ENCODE results near the gene PTPRE.

PTPRE gene

DNA sequence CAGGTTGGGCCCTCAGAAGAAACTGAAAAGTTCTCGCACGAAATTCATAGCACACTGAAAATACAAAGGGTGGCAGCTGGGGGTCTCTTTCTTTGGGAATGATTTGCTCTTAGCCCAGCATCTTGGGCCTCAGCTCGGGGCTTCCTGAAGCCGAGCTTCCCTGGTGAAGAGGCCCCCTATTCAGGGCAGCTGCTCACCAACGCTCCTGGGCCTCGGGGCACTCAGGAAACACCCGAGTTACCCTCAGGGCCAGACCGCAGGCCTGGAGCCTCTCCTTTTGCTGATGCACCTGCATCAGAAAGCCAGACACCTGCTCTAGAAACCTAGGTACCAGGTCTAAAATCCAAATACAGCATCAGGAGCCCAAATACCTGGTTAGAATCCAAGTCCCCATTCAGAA, 85.5 kb downstream of the PTPRE start:
- no peaks in the 10 kb centered on the region for H4K20me1 ChIP-seq (ENCODE audit: insufficient read depth)
- H3K9ac ChIP-seq, result no peak overlapping the region
- TF ChIP-seq, protein P1, sequence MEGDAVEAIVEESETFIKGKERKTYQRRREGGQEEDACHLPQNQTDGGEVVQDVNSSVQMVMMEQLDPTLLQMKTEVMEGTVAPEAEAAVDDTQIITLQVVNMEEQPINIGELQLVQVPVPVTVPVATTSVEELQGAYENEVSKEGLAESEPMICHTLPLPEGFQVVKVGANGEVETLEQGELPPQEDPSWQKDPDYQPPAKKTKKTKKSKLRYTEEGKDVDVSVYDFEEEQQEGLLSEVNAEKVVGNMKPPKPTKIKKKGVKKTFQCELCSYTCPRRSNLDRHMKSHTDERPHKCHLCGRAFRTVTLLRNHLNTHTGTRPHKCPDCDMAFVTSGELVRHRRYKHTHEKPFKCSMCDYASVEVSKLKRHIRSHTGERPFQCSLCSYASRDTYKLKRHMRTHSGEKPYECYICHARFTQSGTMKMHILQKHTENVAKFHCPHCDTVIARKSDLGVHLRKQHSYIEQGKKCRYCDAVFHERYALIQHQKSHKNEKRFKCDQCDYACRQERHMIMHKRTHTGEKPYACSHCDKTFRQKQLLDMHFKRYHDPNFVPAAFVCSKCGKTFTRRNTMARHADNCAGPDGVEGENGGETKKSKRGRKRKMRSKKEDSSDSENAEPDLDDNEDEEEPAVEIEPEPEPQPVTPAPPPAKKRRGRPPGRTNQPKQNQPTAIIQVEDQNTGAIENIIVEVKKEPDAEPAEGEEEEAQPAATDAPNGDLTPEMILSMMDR (conservative IDR thresholded peaks at IDR 0.05; ENCODE audit: low read depth, low read length), result no peak
- H3K79me2 ChIP-seq (ENCODE audit: insufficient read depth, low read depth), result no peaks in the 10 kb centered on the region
- H3K27me3 ChIP-seq (ENCODE audit: insufficient read depth, low read depth), result no peaks in the 10 kb centered on the region
- H2AFZ ChIP-seq (ENCODE audit: low read depth), result no peak overlapping the region
- H3K36me3 ChIP-seq (ENCODE audit: insufficient read depth), result no peaks in the 10 kb centered on the region
- H3K4me2 ChIP-seq, result no peak overlapping the region
- H3K4me3 ChIP-seq (IDR thresholded peaks at IDR 0.05; ENCODE audit: insufficient read depth, low read depth, low read length), result no peak overlapping the region
- no peak overlapping the region for H3K27ac ChIP-seq
- no peaks in the 10 kb centered on the region for H3K4me1 ChIP-seq (ENCODE audit: low read depth, poor library complexity, severe bottlenecking)

DNA sequence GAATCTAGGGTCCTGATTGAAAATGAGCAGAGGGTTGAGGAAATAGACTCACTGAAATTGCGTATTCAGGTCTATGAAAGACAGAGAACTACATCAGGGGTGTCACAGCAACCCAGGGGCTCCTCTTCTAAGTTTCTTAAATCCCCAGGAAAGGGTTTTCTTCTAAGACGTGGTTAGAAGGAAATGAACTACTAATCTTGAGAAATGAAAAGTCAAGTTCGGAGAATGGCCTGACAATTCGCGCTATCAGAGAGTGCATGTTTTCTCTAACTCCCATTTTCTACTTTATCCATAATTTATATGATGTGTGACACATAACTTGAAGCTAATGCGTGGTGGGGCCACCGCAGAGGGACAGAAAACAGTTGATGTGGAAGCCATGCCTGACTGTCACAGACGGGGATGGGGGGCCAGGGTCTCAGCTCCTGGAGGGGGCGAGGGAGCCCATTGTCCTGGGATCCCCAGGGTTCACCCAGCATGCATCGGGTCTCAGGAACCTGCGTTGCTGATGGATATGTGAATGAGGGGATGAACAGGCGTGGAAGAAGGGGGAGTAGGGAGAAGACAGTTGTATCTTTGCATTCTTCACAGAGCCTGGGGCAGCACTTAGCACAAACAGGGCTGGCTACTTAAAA, 86.3 kb downstream of the PTPRE start:
- Histone ChIP-seq H3K4me1 (ENCODE audit: low read depth, poor library complexity, severe bottlenecking) (no peaks in the 10 kb centered on the region), H3K4me2 (no peak overlapping the region), H4K20me1 (ENCODE audit: insufficient read depth) (no peaks in the 10 kb centered on the region), H3K36me3 (ENCODE audit: insufficient read depth) (no peaks in the 10 kb centered on the region), H3K79me2 (ENCODE audit: insufficient read depth, low read depth) (no peaks in the 10 kb centered on the region), H3K9ac (no peak overlapping the region), H3K27me3 (ENCODE audit: insufficient read depth, low read depth) (no peaks in the 10 kb centered on the region), H3K27ac (no peak overlapping the region), H3K4me3 (IDR thresholded peaks at IDR 0.05; ENCODE audit: insufficient read depth, low read depth, low read length) (no peak overlapping the region), H2AFZ (ENCODE audit: low read depth) (no peak overlapping the region)
- TF ChIP-seq, protein P1 (conservative IDR thresholded peaks at IDR 0.05; ENCODE audit: low read depth, low read length), result no peak

DNA sequence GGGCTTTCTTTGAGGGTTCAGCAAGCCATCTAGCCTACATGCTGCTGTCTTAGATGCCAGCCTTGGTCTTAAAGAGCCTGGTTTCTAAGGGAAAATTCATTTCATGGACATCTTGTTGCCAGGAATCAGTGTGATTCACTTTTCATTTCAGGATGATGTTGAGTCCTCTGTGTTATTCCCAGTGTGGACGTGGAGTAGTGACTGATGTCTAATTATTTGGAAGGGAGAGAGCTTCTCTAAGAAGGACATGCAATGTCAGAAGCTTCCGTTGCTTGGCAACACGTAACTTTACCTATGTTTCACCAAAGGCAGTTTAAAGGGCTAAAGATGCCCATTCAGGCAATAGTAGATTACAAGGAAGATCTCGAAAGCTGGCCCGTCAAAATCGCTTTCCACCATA, 89.0 kb downstream of the PTPRE start:
- no peaks in the 10 kb centered on the region for H4K20me1 ChIP-seq (ENCODE audit: insufficient read depth)
- H2AFZ ChIP-seq (ENCODE audit: low read depth), result no peak overlapping the region
- TF ChIP-seq, protein P1 (conservative IDR thresholded peaks at IDR 0.05; ENCODE audit: low read depth, low read length), result no peak
- no peak overlapping the region for H3K4me3 ChIP-seq (IDR thresholded peaks at IDR 0.05; ENCODE audit: insufficient read depth, low read depth, low read length)
- H3K9ac ChIP-seq, result no peak overlapping the region
- no peaks in the 10 kb centered on the region for H3K79me2 ChIP-seq (ENCODE audit: insufficient read depth, low read depth)
- no peaks in the 10 kb centered on the region for H3K27me3 ChIP-seq (ENCODE audit: insufficient read depth, low read depth)
- H3K4me2 ChIP-seq, result no peak overlapping the region
- H3K27ac ChIP-seq, result no peak overlapping the region
- H3K36me3 ChIP-seq (ENCODE audit: insufficient read depth), result no peaks in the 10 kb centered on the region
- no peaks in the 10 kb centered on the region for H3K4me1 ChIP-seq (ENCODE audit: low read depth, poor library complexity, severe bottlenecking)

DNA sequence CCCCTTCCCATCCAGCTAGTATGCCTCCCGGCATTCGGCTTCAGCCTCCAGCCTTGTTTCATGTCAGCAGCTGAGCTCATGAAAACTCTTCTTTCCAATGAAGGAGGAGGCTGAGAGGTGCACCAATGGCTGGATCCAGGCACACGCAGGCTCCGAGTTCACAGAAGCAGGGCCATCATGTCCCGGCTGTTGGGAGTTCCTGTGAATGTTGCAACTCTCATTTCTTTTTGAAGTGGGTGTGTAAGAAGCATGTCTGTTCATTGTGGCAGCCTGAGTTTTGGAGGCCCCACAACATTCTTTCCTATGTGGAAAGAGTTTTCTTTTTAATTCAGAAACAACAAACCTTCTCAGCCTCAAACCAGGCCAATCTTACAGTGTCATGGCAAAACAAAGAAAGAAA, 89.7 kb downstream of the PTPRE start:
- Histone ChIP-seq H3K36me3 (ENCODE audit: insufficient read depth) (no peaks in the 10 kb centered on the region), H3K79me2 (ENCODE audit: insufficient read depth, low read depth) (no peaks in the 10 kb centered on the region), H3K27ac (no peak overlapping the region), H3K4me3 (IDR thresholded peaks at IDR 0.05; ENCODE audit: insufficient read depth, low read depth, low read length) (no peak overlapping the region), H3K4me2 (no peak overlapping the region), H3K27me3 (ENCODE audit: insufficient read depth, low read depth) (no peaks in the 10 kb centered on the region), H3K4me1 (ENCODE audit: low read depth, poor library complexity, severe bottlenecking) (no peaks in the 10 kb centered on the region), H4K20me1 (ENCODE audit: insufficient read depth) (no peaks in the 10 kb centered on the region), H2AFZ (ENCODE audit: low read depth) (no peak overlapping the region), H3K9ac (no peak overlapping the region)
- TF ChIP-seq, protein P1 (conservative IDR thresholded peaks at IDR 0.05; ENCODE audit: low read depth, low read length), result no peak

Data from KMS-11 (cell line).